ENCODE measurements around the gene TRAPPC5. TPM values are rescaled to one million over a fixed set of nuclear protein-coding genes. Genes with fewer than 3 reads are reported as not detected.

Gene TRAPPC5
- polyA plus RNA-seq, 1 of the 3 experiments (the other 2 are of a cell fraction): 49.4 TPM

- CTCF ChIA-PET: interaction anchor here (2.6 kb wide), 1 partner anchor 10 kb away, joined by 12 read pairs; the partner anchor contains the start of gene TRAPPC5
- 26% methylated on average over 7 of the region's 8 CpGs for WGBS (ENCODE audit: low lambda C conversion rate)
- no peak for TF ChIP-seq CTCF (IDR thresholded peaks at IDR 0.05)
Observed at GRCh38 chr19:7690779-7691258, 10.2 kb downstream of the TRAPPC5 start.

GRCh38 chr19:7691497-7691896, 10.9 kb downstream of the TRAPPC5 start:
- H3K4me2 ChIP-seq: no peak overlapping the region
- POLR2A ChIA-PET: no interaction called here
- no peaks in the 10 kb centered on the region for H3K9me3 ChIP-seq
- no peaks in the 10 kb centered on the region for H3F3A ChIP-seq (replicated peaks; ENCODE audit: insufficient read depth)
- DNase-seq: no peak
- no peaks in the 10 kb centered on the region for H3K9me2 ChIP-seq
- H2AFZ ChIP-seq (ENCODE audit: low read depth): no peak overlapping the region
- H3K9ac ChIP-seq: no peak overlapping the region
- H3K27ac ChIP-seq (ENCODE audit: low read depth in 2 of 2, low read length in 1 of 2): no peak overlapping the region
- no peaks in the 10 kb centered on the region for H3K36me3 ChIP-seq (replicated peaks in 1 of 2; ENCODE audit: control insufficient read depth in 1 of 2, insufficient read depth in 2 of 2, low read length in 1 of 2)
- peaks cover 53% of the 10 kb centered on the region for H3K27me3 ChIP-seq (ENCODE audit: insufficient read depth)
- no peaks in the 10 kb centered on the region for H3K79me2 ChIP-seq (ENCODE audit: insufficient read depth)
- no peaks in the 10 kb centered on the region for H4K20me1 ChIP-seq (ENCODE audit: insufficient read depth)
- no peaks in the 10 kb centered on the region for H3K4me1 ChIP-seq (ENCODE audit: control insufficient read depth in 1 of 2, insufficient read depth in 2 of 2, low read depth in 1 of 2, low read length in 1 of 2)
- TF ChIP-seq CHD2 (IDR thresholded peaks at IDR 0.05; ENCODE audit: low read length, partially characterized antibody) (no peak), PBX3 (IDR thresholded peaks at IDR 0.05) (no peak), MEF2A (IDR thresholded peaks at IDR 0.05; ENCODE audit: borderline replicate concordance, low read depth) (no peak), RAD21 (IDR thresholded peaks at IDR 0.05; ENCODE audit: low read length) (no peak), CTCF (IDR thresholded peaks at IDR 0.05) (no peak), USF2 (IDR thresholded peaks at IDR 0.05; ENCODE audit: borderline replicate concordance, low read depth, low read length) (no peak), SMC3 (IDR thresholded peaks at IDR 0.05; ENCODE audit: low read depth, low read length) (no peak), USF1 (IDR thresholded peaks at IDR 0.05; ENCODE audit: borderline replicate concordance, low read depth) (no peak), ELF1 (IDR thresholded peaks at IDR 0.05) (no peak), EZH2phosphoT487 (IDR thresholded peaks at IDR 0.05; ENCODE audit: borderline replicate concordance, low read depth) (no peak), GABPA (IDR thresholded peaks at IDR 0.05; ENCODE audit: low read depth) (no peak), TCF12 (IDR thresholded peaks at IDR 0.05) (no peak)
- CTCF ChIA-PET: no interaction called here
- H3K4me3 ChIP-seq (ENCODE audit: low read depth in 2 of 2, low read length in 1 of 2): no peak overlapping the region

More at GRCh38 chr19:7690779-7691258, 10.2 kb downstream of the TRAPPC5 start:
- Histone ChIP-seq H3K9ac (no peak overlapping the region), H2AFZ (ENCODE audit: low read depth) (no peak overlapping the region), H3K27me3 (ENCODE audit: insufficient read depth) (peaks cover 47% of the 10 kb centered on the region), H3K9me3 (no peaks in the 10 kb centered on the region), H3F3A (replicated peaks; ENCODE audit: insufficient read depth) (no peaks in the 10 kb centered on the region), H3K27ac (ENCODE audit: low read depth in 2 of 2, low read length in 1 of 2) (no peak overlapping the region), H4K20me1 (ENCODE audit: insufficient read depth) (no peaks in the 10 kb centered on the region), H3K4me3 (ENCODE audit: low read depth in 2 of 2, low read length in 1 of 2) (no peak overlapping the region), H3K36me3 (replicated peaks in 1 of 2; ENCODE audit: control insufficient read depth in 1 of 2, insufficient read depth in 2 of 2, low read length in 1 of 2) (no peaks in the 10 kb centered on the region), H3K4me2 (no peak overlapping the region), H3K79me2 (ENCODE audit: insufficient read depth) (no peaks in the 10 kb centered on the region), H3K4me1 (ENCODE audit: control insufficient read depth in 1 of 2, insufficient read depth in 2 of 2, low read depth in 1 of 2, low read length in 1 of 2) (no peaks in the 10 kb centered on the region), H3K9me2 (no peaks in the 10 kb centered on the region)
- DNase-seq: no peak
- POLR2A ChIA-PET: no interaction called here
